Stomach (tissue), 4 donors: Measurements from ENCODE around the gene TMEM221.

Experiments used
- EP300 ChIP-seq: sonication (generic); formaldehyde crosslinking; IDR thresholded peaks from one replicate; pipeline ENCODE4 v1.6.1; 2017; ENCODE audit warnings: antibody characterized with exemption
- POLR2A ChIP-seq, 4 donors: fragments of 450-650 bp; IDR thresholded peaks; one replicate each; pipeline ENCODE4 v1.6.1; 2016; ENCODE audit warnings: antibody characterized with exemption in 4 of 4, control low read depth in 2 of 4, mild to moderate bottlenecking in 1 of 4, moderate library complexity in 1 of 4
- POLR2AphosphoS5 ChIP-seq, 3 donors: sonication (generic); formaldehyde crosslinking; IDR thresholded peaks; one replicate each; pipeline ENCODE4 v1.6.1; 2016; ENCODE audit warnings: antibody characterized with exemption in 3 of 3
- TF ChIP-seq, protein P1 (sequence below), 7 experiments: fragments of 450-650 bp in 4 of 7; fragments of 200-600 bp in 3 of 7; sonication (generic) in 3 of 7; IDR thresholded peaks; one replicate each; pipeline ENCODE4 v1.5.1; 2016 to 2019; ENCODE audit warnings: antibody characterized with exemption in 7 of 7, control low read depth in 2 of 7, mild to moderate bottlenecking in 1 of 7

DNA sequence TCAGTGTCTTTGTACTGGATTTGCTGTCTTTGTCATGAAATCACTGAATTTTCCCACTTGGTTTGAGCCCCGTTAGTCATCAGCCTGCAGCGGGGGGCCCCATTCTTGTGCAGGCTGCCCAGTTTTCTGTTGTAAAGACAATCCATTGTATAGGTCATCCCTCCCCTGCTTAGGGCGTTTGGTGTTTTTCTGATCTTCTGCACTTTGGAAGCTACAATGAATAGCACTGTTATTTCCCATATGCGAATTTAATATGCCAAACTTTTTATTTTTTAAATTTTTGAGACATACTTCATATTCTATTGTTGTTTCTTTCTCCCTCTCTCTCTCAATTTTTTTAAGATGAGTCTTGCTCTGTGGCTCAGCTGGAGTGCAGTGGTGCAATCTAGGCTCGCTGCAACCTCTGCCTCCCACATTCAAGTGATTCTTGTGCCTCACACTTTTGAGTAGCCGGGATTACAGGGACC lies 30.9 kb upstream of the TMEM221 start:
- TF ChIP-seq EP300, result no peak
- TF ChIP-seq POLR2AphosphoS5 (IDR thresholded peaks at IDR 0.05), result no peak
- TF ChIP-seq POLR2A (IDR thresholded peaks at IDR 0.05), result no peak
- TF ChIP-seq, protein P1, sequence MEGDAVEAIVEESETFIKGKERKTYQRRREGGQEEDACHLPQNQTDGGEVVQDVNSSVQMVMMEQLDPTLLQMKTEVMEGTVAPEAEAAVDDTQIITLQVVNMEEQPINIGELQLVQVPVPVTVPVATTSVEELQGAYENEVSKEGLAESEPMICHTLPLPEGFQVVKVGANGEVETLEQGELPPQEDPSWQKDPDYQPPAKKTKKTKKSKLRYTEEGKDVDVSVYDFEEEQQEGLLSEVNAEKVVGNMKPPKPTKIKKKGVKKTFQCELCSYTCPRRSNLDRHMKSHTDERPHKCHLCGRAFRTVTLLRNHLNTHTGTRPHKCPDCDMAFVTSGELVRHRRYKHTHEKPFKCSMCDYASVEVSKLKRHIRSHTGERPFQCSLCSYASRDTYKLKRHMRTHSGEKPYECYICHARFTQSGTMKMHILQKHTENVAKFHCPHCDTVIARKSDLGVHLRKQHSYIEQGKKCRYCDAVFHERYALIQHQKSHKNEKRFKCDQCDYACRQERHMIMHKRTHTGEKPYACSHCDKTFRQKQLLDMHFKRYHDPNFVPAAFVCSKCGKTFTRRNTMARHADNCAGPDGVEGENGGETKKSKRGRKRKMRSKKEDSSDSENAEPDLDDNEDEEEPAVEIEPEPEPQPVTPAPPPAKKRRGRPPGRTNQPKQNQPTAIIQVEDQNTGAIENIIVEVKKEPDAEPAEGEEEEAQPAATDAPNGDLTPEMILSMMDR (IDR thresholded peaks at IDR 0.05), result no peak
